ENCODE measurements around the gene GAL3ST1. TPM values are rescaled to one million over a fixed set of nuclear protein-coding genes. Genes with fewer than 3 reads are reported as not detected.
"Not testable (repeated sequence)": the region's sequence is repeated elsewhere in the genome, so short reads cannot be mapped to it uniquely, and the experiment has no call there.

Gene GAL3ST1
- total RNA-seq, result 10 to 100 TPM; 11.3 to 18.5 TPM
- polyA plus RNA-seq (ENCODE audit: insufficient read depth, low read depth, low replicate concordance), result 4.2 TPM
- long read RNA-seq, donor 1, partial matches to known transcripts, result 0 of 2 reads
- long read RNA-seq, donor 1, other reads (novel, unspliced or antisense), result 0 of 2 reads
- long read RNA-seq, donor 2, result 0 reads

GRCh38 chr22:30574095-30574981, at the start of gene GAL3ST1:
Gene GAL3ST1, minus strand, starts transcription at chr22:30574665. Its CDS starts 17,273 bp downstream, at chr22:30557392.
- WGBS, 2 donors, result 54 to 67% methylated on average over 1 to 56 of the region's 75 CpGs
- DNase-seq, result no peak
- intact Hi-C loops (cut with DNase I; ENCODE audit: low total_unique reads), result no loop called here
- H3K4me3 ChIP-seq, result peak within 1 kb of the TSS; percentile 10 to 31
- peaks cover 18% of the 10 kb centered on the region for H3K4me1 ChIP-seq
- TF ChIP-seq, protein P1, sequence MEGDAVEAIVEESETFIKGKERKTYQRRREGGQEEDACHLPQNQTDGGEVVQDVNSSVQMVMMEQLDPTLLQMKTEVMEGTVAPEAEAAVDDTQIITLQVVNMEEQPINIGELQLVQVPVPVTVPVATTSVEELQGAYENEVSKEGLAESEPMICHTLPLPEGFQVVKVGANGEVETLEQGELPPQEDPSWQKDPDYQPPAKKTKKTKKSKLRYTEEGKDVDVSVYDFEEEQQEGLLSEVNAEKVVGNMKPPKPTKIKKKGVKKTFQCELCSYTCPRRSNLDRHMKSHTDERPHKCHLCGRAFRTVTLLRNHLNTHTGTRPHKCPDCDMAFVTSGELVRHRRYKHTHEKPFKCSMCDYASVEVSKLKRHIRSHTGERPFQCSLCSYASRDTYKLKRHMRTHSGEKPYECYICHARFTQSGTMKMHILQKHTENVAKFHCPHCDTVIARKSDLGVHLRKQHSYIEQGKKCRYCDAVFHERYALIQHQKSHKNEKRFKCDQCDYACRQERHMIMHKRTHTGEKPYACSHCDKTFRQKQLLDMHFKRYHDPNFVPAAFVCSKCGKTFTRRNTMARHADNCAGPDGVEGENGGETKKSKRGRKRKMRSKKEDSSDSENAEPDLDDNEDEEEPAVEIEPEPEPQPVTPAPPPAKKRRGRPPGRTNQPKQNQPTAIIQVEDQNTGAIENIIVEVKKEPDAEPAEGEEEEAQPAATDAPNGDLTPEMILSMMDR (IDR thresholded peaks at IDR 0.05), result no peak
- no peak for TF ChIP-seq POLR2A (IDR thresholded peaks at IDR 0.05)
- no peaks in the 10 kb centered on the region for H3K9me3 ChIP-seq
- no peaks in the 10 kb centered on the region for H3K27me3 ChIP-seq
- no peaks in the 10 kb centered on the region for H3K36me3 ChIP-seq (ENCODE audit: low read depth, missing control alignments)
- peak within 1 kb of the TSS; percentile 57 to 69 for H3K27ac ChIP-seq

DNA sequence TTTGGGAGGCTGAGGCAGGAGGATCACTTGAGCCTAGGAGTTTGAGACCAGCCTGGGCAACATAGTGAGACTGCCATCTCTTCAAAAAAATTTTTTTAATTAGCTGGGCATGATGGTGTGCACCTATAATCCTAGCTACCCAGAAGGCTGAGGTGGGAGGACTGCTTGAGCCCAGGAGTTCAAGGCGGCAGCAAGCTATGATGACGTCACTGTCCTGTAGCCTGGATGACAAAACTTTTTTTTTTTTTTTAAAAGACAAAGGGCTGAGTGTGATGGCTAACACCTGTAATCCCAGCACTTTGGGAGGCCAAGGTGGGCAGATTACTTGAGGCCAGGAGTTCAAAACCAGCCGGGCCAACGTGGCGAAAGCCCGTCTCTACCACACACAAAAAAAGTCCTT, 45.4 kb upstream of the GAL3ST1 start:
- DNase-seq; H3K4me3 ChIP-seq; H3K27ac ChIP-seq; H3K9me3 ChIP-seq; H3K36me3 ChIP-seq (ENCODE audit: low read depth, missing control alignments); H3K27me3 ChIP-seq; intact Hi-C loops (cut with DNase I; ENCODE audit: low total_unique reads); H3K4me1 ChIP-seq: not testable (repeated sequence)
- WGBS, 2 donors, result 94 to 97% methylated on average over 6 of the region's 6 CpGs

GRCh38 chr22:30617819-30618218, 43.4 kb upstream of the GAL3ST1 start:
- TF ChIP-seq, protein P1 (IDR thresholded peaks at IDR 0.05), result no peak
- TF ChIP-seq POLR2A (IDR thresholded peaks at IDR 0.05), result no peak
- H3K36me3 ChIP-seq (ENCODE audit: low read depth, missing control alignments), result no peaks in the 10 kb centered on the region
- intact Hi-C loops (cut with DNase I; ENCODE audit: low total_unique reads), result no loop called here
- WGBS, 2 donors, result 93 to 94% methylated on average over 6 of the region's 6 CpGs
- no peak for DNase-seq
- H3K4me3 ChIP-seq, result no peak overlapping the region
- no peaks in the 10 kb centered on the region for H3K27me3 ChIP-seq
- no peak overlapping the region for H3K27ac ChIP-seq
- no peaks in the 10 kb centered on the region for H3K4me1 ChIP-seq
- no peaks in the 10 kb centered on the region for H3K9me3 ChIP-seq

DNA sequence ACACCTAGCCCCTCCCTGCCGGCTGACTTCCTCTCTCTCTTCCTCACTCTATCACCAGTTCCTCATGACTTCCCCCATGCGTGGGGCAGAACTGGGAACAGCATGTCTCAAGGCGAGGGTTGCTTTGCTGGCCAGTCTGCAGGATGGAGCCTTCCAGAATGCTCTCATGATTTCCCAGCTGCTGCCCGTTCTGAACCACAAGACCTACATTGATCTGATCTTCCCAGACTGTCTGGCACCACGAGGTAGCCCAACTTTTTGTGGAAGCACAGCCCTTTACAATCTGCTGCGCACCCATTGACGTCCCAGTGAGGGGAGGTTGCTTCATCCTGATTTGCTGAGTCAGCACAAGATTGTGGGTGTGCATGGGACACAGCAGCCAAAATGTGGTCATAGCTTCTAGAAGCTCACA, 41.1 kb upstream of the GAL3ST1 start:
- Histone ChIP-seq H3K4me3 (no peak overlapping the region), H3K27ac (no peak overlapping the region), H3K27me3 (no peaks in the 10 kb centered on the region), H3K9me3 (no peaks in the 10 kb centered on the region), H3K4me1 (no peaks in the 10 kb centered on the region), H3K36me3 (ENCODE audit: low read depth, missing control alignments) (no peaks in the 10 kb centered on the region)
- WGBS, 2 donors, result 82 to 90% methylated on average over 7 of the region's 7 CpGs
- no peak for TF ChIP-seq POLR2A (IDR thresholded peaks at IDR 0.05)
- TF ChIP-seq, protein P1 (IDR thresholded peaks at IDR 0.05), result no peak
- peak; percentile 29 for DNase-seq
- intact Hi-C loops (cut with DNase I; ENCODE audit: low total_unique reads), result no loop called here

- Histone ChIP-seq H3K4me3 (no peak overlapping the region), H3K27me3 (no peaks in the 10 kb centered on the region), H3K27ac (no peak overlapping the region), H3K4me1 (no peaks in the 10 kb centered on the region), H3K36me3 (ENCODE audit: low read depth, missing control alignments) (no peaks in the 10 kb centered on the region), H3K9me3 (no peaks in the 10 kb centered on the region)
- intact Hi-C loops (cut with DNase I; ENCODE audit: low total_unique reads), result no loop called here
- no peak for TF ChIP-seq POLR2A (IDR thresholded peaks at IDR 0.05)
- TF ChIP-seq, protein P1 (IDR thresholded peaks at IDR 0.05), result no peak
- DNase-seq, result no peak
These were observed 40.4 kb upstream of the GAL3ST1 start for GRCh38 chr22:30614879-30615278.
